ENCODE measurements around the gene TBL1X.

Gene TBL1X

GRCh38 chrX:9464435-9465371 is at the start of gene TBL1X:
Gene TBL1X, plus strand, starts transcription at chrX:9465058. Its CDS starts 188,529 bp downstream, at chrX:9653587.
- no peak for TF ChIP-seq CTCF (IDR thresholded peaks at IDR 0.05; ENCODE audit: low read depth, low read length, missing control alignments)
- H3K4me3 ChIP-seq (ENCODE audit: low read depth, low read length), result peak within 1 kb of the TSS; percentile 69
- DNase-seq (ENCODE audit: low read depth), result no peak

DNA sequence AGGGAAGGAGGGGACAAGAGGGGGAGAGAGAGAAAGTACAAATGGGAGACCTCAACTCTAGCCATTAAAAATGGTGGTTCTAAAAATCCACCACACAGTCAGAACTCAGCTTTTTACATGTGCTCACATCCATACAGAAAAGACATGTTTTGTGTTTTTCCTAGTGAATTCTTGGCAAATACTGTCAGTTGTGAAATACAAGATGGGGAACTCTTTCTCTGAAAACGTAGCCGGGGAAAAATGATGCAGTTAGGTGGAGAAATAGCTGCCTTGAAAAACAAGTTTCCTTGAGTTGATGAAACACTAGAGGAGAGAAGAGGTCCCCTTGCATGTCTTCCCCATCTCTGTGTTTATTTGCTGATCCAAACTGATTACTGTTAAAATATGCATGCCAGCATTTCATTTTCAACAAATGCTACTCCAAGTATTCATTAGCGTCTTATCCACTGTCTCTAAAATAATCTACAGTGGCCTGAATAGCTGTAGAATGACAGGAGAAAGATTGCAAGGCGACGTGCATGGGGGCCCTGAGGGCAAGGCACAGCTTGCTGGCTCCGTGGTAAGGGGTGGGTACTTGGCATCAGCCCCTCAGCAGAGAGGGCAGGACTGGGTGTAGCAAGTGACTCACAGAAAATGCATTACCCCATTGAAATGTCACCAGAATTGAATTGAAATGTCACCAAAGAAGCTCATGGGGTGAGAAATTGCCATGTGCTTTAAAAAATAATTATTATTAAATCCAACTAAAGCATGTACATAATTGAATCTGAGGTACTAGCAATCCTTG is 48.1 kb upstream of the TBL1X start:
- DNase-seq (ENCODE audit: low read depth), result no peak
- no peak for TF ChIP-seq CTCF (IDR thresholded peaks at IDR 0.05; ENCODE audit: low read depth, low read length, missing control alignments)
- H3K4me3 ChIP-seq (ENCODE audit: low read depth, low read length), result no peak overlapping the region

- DNase-seq (ENCODE audit: low read depth), result no peak
- TF ChIP-seq CTCF (IDR thresholded peaks at IDR 0.05; ENCODE audit: low read depth, low read length, missing control alignments), result no peak
- H3K4me3 ChIP-seq (ENCODE audit: low read depth, low read length), result no peak overlapping the region
Observed at GRCh38 chrX:9418262-9418661, 46.6 kb upstream of the TBL1X start.

DNA sequence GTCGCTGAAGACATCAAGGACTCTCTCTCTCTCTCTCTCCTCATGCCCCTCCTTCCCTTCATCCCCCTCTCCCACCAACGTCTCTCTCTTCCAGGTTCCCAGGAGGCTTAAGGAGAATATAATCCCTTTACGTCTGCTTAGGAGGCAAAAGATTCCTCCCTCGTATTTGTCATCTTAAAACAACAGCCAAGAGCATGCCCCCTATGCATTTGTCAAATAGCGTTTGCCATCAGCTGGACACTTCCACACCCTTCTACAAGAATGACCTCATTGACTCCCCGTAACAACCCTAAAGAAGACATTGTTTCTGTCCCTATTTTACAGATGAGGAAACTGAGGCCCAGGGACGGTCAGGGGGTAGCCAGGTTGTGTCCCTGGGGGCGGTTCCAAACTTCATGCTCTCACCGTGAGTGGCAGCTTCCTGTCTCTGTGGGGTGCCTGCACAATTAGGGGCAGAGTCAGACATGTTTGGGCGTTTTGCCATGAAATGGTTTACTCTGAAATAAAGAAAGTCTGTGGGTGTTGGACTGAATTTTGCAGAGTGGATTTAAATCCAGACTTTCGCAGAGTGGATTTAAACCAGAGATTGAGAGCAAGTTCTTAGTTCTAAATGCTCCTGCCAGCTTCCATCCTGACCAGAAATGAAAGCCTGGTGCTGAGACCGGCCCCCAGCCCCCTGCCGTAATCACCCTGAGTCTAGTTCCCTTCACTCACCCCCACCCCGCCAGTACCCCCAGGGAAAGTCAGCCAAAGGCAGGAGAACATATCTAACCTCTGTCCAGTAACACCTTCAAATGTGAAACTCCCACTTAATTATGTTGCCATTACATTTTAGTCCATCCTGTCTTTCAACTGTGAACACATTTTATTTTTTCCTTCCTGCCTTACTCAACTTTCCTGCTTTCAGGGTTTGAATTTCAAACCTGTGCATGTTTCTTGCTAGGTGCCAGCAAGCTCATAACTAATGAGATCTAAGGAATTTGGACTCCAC is 44.3 kb upstream of the TBL1X start:
- DNase-seq (ENCODE audit: low read depth), result no peak

DNA sequence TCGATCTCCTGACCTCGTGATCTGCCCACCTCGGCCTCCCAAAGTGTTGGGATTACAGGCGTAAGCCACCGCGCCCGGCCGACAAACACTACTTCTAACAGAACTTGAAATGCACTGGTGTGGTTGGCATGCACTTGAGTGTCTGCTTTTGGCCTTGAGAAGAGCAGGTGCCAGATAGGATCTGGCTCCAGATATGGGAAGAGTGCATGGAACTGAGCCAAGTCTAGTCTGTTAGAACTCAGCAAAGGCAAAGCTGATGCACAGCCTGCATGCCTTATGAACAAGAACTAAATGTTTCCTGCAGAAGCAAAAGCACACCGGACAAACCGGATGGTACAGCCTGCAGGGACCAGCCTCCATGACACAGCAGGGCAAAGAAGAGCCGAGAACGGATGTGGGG is 35.1 kb upstream of the TBL1X start:
- no peak for DNase-seq (ENCODE audit: low read depth)
- H3K4me3 ChIP-seq (ENCODE audit: low read depth, low read length), result no peak overlapping the region
- no peak for TF ChIP-seq CTCF (IDR thresholded peaks at IDR 0.05; ENCODE audit: low read depth, low read length, missing control alignments)

More for the DNA sequence above, 44.3 kb upstream of the TBL1X start:
- TF ChIP-seq CTCF (IDR thresholded peaks at IDR 0.05; ENCODE audit: low read depth, low read length, missing control alignments), result no peak
- no peak overlapping the region for H3K4me3 ChIP-seq (ENCODE audit: low read depth, low read length)

DNA sequence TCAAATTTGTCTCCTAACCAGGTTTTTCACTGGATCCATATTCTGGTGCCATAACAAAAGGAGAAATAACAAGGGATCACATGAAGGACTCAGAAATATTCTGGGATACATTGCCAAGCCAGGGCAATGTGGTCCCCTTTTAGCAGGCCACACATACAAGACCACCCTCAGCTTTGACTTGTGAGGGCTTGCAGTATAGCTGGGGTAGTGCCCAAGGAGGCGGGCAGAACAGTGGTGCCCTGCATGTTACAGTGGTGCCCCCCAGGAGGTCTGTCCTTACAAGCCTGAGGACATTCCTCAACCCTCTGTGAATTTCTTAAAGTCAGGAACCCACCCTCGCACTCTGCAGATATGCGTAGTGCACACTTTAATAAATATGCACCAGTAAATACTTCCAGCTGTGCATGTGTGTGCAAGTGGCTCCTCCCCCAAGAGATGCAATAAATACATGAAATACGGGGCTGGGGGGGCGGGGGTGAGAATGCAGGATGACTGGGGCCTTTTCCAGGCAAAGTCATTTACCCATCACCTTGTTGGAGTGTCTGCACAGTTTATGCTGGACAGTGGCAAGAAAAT is 34.4 kb upstream of the TBL1X start:
- no peak overlapping the region for H3K4me3 ChIP-seq (ENCODE audit: low read depth, low read length)
- no peak for TF ChIP-seq CTCF (IDR thresholded peaks at IDR 0.05; ENCODE audit: low read depth, low read length, missing control alignments)
- DNase-seq (ENCODE audit: low read depth), result no peak

All from GM12864 (cell line).